HEK293 (cell line): ENCODE measurements around the gene NSL1.
A peak's percentile ranks its signal among the peaks of the same experiment; 100 is the strongest.

ENCODE experiments used
- BCL11B ChIP-seq: fragments of 450-650 bp; formaldehyde crosslinking; IDR thresholded peaks from 2 replicates; pipeline ENCODE4 v1.5.1; 2016; ENCODE audit warnings: low read depth, missing biosample characterization, missing genetic modification characterization
- FEZF1 ChIP-seq: fragments of 450-650 bp; formaldehyde crosslinking; IDR thresholded peaks from 2 replicates; pipeline ENCODE4 v1.5.1; 2016; ENCODE audit warnings: missing biosample characterization, missing genetic modification characterization
- GLIS1 ChIP-seq: fragments of 450-650 bp; formaldehyde crosslinking; IDR thresholded peaks from 2 replicates; pipeline ENCODE4 v1.5.1; 2016; ENCODE audit warnings: missing biosample characterization, missing genetic modification characterization
- OVOL3 ChIP-seq: fragments of 450-650 bp; formaldehyde crosslinking; IDR thresholded peaks from 2 replicates; pipeline ENCODE4 v1.5.1; 2016; ENCODE audit warnings: missing biosample characterization, missing genetic modification characterization
- PRDM1 ChIP-seq: fragments of 450-650 bp; formaldehyde crosslinking; IDR thresholded peaks from 2 replicates; pipeline ENCODE4; 2016; ENCODE audit warnings: missing biosample characterization, missing genetic modification characterization
- REPIN1 ChIP-seq: fragments of 450-650 bp; formaldehyde crosslinking; IDR thresholded peaks from 2 replicates; pipeline ENCODE4 v1.5.1; 2017; ENCODE audit warnings: missing biosample characterization, missing genetic modification characterization, low read depth
- SCRT1 ChIP-seq: fragments of 450-650 bp; formaldehyde crosslinking; IDR thresholded peaks from 2 replicates; pipeline ENCODE4 v1.5.1; 2016; ENCODE audit warnings: missing biosample characterization, missing genetic modification characterization, borderline replicate concordance
- ZBTB20 ChIP-seq: fragments of 450-650 bp; formaldehyde crosslinking; IDR thresholded peaks from 2 replicates; pipeline ENCODE4 v1.5.1; 2016; ENCODE audit warnings: missing biosample characterization, missing genetic modification characterization
- ZBTB7A ChIP-seq: fragments of 450-650 bp; formaldehyde crosslinking; IDR thresholded peaks from 2 replicates; pipeline ENCODE4 v1.5.1; 2016; ENCODE audit warnings: low read depth, missing biosample characterization, missing genetic modification characterization
- ZFP37 ChIP-seq: fragments of 450-650 bp; formaldehyde crosslinking; IDR thresholded peaks from 2 replicates; pipeline ENCODE4 v1.5.1; 2016; ENCODE audit warnings: missing biosample characterization, missing genetic modification characterization
- ZNF169 ChIP-seq: fragments of 450-650 bp; formaldehyde crosslinking; IDR thresholded peaks from 2 replicates; pipeline ENCODE4 v1.5.1; 2016; ENCODE audit warnings: missing biosample characterization, missing genetic modification characterization
- ZNF202 ChIP-seq: fragments of 450-650 bp; formaldehyde crosslinking; IDR thresholded peaks from 2 replicates; pipeline ENCODE4 v1.5.1; 2016; ENCODE audit warnings: missing biosample characterization, missing genetic modification characterization, borderline replicate concordance
- ZNF211 ChIP-seq: fragments of 450-650 bp; formaldehyde crosslinking; IDR thresholded peaks from 2 replicates; pipeline ENCODE4 v1.5.1; 2016; ENCODE audit warnings: low read depth, missing biosample characterization, missing genetic modification characterization
- ZNF366 ChIP-seq: fragments of 450-650 bp; formaldehyde crosslinking; conservative IDR thresholded peaks from 2 replicates; pipeline ENCODE4 v1.5.1; 2016; ENCODE audit warnings: missing biosample characterization, missing genetic modification characterization
- ZNF777 ChIP-seq: fragments of 450-650 bp; formaldehyde crosslinking; IDR thresholded peaks from 2 replicates; pipeline ENCODE4 v1.5.1; 2017; ENCODE audit warnings: missing biosample characterization, missing genetic modification characterization, borderline replicate concordance
- ZNF785 ChIP-seq: fragments of 450-650 bp; formaldehyde crosslinking; IDR thresholded peaks from 2 replicates; pipeline ENCODE4 v1.5.1; 2016; ENCODE audit warnings: missing biosample characterization, missing genetic modification characterization
- ZNF837 ChIP-seq: fragments of 450-650 bp; formaldehyde crosslinking; IDR thresholded peaks from 2 replicates; pipeline ENCODE4 v1.5.1; 2016; ENCODE audit warnings: missing biosample characterization, missing genetic modification characterization
- ZXDB ChIP-seq: fragments of 450-650 bp; formaldehyde crosslinking; IDR thresholded peaks from 2 replicates; pipeline ENCODE4 v1.5.1; 2016; ENCODE audit warnings: missing biosample characterization, missing genetic modification characterization
- TF ChIP-seq, protein P1 (sequence below): fragments of 450-650 bp; formaldehyde crosslinking; IDR thresholded peaks from 2 replicates; pipeline ENCODE4; 2016; ENCODE audit warnings: missing biosample characterization, missing genetic modification characterization
- TF ChIP-seq, protein P2 (sequence below): fragments of 450-650 bp; formaldehyde crosslinking; IDR thresholded peaks from 2 replicates; pipeline ENCODE4 v1.5.1; 2016; ENCODE audit warnings: missing biosample characterization, missing genetic modification characterization
- TF ChIP-seq, protein P3 (sequence below): fragments of 450-650 bp; formaldehyde crosslinking; IDR thresholded peaks from 2 replicates; pipeline ENCODE4 v1.5.1; 2017; ENCODE audit warnings: missing biosample characterization, missing genetic modification characterization
- TF ChIP-seq, protein P4 (sequence below): fragments of 450-650 bp; formaldehyde crosslinking; IDR thresholded peaks from 2 replicates; pipeline ENCODE4 v1.5.1; 2016; ENCODE audit warnings: missing biosample characterization, missing genetic modification characterization
- TF ChIP-seq, protein P5 (sequence below): fragments of 450-650 bp; formaldehyde crosslinking; IDR thresholded peaks from 2 replicates; pipeline ENCODE4 v1.5.1; 2016; ENCODE audit warnings: missing biosample characterization, missing genetic modification characterization
- TF ChIP-seq, protein P6 (sequence below): fragments of 450-650 bp; formaldehyde crosslinking; IDR thresholded peaks from 2 replicates; pipeline ENCODE4 v1.5.1; 2016; ENCODE audit warnings: missing biosample characterization, missing genetic modification characterization, borderline replicate concordance
- TF ChIP-seq, protein P7 (sequence below): fragments of 450-650 bp; formaldehyde crosslinking; IDR thresholded peaks from 2 replicates; pipeline ENCODE4 v1.5.1; 2016; ENCODE audit warnings: missing biosample characterization, missing genetic modification characterization

NSL1 gene

DNA sequence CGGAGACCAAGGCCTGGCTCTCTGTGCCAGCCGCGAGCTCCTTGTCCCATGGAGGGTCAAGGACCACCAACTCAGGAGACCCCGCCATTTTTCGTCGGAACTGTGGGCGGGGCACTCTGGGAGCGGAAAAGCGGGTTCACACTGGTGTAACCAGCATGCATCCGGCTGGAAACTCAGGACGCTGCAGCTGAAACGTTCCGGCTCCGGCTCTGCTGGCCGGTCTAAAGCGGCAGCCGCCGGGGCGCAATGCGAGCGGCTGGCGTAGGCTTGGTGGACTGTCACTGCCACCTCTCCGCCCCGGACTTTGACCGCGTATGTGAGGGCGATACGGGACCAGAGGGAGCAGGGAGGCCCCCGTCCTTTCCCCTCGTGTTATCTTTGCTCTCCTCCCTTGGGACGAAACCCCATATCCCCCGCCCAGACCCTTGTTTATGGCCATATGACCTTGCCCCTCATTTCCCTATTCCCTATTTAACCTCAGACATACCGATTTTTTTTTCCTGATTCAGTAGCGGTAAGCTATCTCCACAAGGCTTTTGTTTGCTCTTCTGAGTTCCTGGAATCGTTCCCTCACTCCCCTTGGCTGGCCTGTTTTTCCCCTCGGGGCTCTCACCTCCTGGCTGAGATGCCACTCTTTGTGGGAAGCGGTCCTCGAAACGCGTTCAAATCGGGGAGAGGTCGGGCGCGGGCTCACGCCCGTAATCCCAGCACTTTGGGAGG is at the start of gene NSL1, which contains the start of gene TATDN3 (continued):
- TF ChIP-seq, protein P1, sequence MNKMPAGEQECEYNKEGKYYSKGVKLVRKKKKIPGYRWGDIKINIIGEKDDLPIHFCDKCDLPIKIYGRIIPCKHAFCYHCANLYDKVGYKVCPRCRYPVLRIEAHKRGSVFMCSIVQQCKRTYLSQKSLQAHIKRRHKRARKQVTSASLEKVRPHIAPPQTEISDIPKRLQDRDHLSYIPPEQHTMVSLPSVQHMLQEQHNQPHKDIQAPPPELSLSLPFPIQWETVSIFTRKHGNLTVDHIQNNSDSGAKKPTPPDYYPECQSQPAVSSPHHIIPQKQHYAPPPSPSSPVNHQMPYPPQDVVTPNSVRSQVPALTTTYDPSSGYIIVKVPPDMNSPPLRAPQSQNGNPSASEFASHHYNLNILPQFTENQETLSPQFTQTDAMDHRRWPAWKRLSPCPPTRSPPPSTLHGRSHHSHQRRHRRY, result 0 out of 2 replicates have a peak, but pooled peaks have one; percentile 53
- TF ChIP-seq ZNF211 (tag by site-specific recombination) (no peak), GLIS1 (tag by site-specific recombination) (0 out of 2 replicates have a peak, but pooled peaks have one; percentile 16), PRDM1 (no peak), ZXDB (tag by site-specific recombination) (peak; percentile 98), FEZF1 (tag by site-specific recombination) (peak; percentile 54; the same call in 1 of the 2 replicates), SCRT1 (no peak), ZFP37 (tag by site-specific recombination) (peak; percentile 96), ZNF366 (tag by site-specific recombination) (no peak), ZNF837 (tag by site-specific recombination) (peak; percentile 60; the same call in 1 of the 2 replicates), ZNF777 (tag by site-specific recombination) (peak; percentile 85; the same call in 1 of the 2 replicates), OVOL3 (tag by site-specific recombination) (peak; percentile 98), ZNF169 (tag by site-specific recombination) (no peak), ZNF785 (tag by site-specific recombination) (no peak), ZNF202 (tag by site-specific recombination) (no peak), ZBTB7A (tag by site-specific recombination) (peak; percentile 99), BCL11B (peak; percentile 81), REPIN1 (peak; percentile 90), ZBTB20 (tag by site-specific recombination) (peak; percentile 93)
- TF ChIP-seq, protein P2, sequence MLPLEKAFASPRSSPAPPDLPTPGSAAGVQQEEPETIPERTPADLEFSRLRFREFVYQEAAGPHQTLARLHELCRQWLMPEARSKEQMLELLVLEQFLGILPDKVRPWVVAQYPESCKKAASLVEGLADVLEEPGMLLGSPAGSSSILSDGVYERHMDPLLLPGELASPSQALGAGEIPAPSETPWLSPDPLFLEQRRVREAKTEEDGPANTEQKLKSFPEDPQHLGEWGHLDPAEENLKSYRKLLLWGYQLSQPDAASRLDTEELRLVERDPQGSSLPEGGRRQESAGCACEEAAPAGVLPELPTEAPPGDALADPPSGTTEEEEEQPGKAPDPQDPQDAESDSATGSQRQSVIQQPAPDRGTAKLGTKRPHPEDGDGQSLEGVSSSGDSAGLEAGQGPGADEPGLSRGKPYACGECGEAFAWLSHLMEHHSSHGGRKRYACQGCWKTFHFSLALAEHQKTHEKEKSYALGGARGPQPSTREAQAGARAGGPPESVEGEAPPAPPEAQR, result peak; percentile 74; the same call in 1 of the 2 replicates
- TF ChIP-seq, protein P3, sequence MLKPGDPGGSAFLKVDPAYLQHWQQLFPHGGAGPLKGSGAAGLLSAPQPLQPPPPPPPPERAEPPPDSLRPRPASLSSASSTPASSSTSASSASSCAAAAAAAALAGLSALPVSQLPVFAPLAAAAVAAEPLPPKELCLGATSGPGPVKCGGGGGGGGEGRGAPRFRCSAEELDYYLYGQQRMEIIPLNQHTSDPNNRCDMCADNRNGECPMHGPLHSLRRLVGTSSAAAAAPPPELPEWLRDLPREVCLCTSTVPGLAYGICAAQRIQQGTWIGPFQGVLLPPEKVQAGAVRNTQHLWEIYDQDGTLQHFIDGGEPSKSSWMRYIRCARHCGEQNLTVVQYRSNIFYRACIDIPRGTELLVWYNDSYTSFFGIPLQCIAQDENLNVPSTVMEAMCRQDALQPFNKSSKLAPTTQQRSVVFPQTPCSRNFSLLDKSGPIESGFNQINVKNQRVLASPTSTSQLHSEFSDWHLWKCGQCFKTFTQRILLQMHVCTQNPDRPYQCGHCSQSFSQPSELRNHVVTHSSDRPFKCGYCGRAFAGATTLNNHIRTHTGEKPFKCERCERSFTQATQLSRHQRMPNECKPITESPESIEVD (tag by site-specific recombination), result no peak; the same call in 1 of the 2 replicates
- TF ChIP-seq, protein P4, sequence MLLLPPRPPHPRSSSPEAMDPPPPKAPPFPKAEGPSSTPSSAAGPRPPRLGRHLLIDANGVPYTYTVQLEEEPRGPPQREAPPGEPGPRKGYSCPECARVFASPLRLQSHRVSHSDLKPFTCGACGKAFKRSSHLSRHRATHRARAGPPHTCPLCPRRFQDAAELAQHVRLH, result peak; percentile 92
- TF ChIP-seq, protein P5, sequence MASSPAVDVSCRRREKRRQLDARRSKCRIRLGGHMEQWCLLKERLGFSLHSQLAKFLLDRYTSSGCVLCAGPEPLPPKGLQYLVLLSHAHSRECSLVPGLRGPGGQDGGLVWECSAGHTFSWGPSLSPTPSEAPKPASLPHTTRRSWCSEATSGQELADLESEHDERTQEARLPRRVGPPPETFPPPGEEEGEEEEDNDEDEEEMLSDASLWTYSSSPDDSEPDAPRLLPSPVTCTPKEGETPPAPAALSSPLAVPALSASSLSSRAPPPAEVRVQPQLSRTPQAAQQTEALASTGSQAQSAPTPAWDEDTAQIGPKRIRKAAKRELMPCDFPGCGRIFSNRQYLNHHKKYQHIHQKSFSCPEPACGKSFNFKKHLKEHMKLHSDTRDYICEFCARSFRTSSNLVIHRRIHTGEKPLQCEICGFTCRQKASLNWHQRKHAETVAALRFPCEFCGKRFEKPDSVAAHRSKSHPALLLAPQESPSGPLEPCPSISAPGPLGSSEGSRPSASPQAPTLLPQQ (tag by site-specific recombination), result peak; percentile 90
- TF ChIP-seq, protein P6, sequence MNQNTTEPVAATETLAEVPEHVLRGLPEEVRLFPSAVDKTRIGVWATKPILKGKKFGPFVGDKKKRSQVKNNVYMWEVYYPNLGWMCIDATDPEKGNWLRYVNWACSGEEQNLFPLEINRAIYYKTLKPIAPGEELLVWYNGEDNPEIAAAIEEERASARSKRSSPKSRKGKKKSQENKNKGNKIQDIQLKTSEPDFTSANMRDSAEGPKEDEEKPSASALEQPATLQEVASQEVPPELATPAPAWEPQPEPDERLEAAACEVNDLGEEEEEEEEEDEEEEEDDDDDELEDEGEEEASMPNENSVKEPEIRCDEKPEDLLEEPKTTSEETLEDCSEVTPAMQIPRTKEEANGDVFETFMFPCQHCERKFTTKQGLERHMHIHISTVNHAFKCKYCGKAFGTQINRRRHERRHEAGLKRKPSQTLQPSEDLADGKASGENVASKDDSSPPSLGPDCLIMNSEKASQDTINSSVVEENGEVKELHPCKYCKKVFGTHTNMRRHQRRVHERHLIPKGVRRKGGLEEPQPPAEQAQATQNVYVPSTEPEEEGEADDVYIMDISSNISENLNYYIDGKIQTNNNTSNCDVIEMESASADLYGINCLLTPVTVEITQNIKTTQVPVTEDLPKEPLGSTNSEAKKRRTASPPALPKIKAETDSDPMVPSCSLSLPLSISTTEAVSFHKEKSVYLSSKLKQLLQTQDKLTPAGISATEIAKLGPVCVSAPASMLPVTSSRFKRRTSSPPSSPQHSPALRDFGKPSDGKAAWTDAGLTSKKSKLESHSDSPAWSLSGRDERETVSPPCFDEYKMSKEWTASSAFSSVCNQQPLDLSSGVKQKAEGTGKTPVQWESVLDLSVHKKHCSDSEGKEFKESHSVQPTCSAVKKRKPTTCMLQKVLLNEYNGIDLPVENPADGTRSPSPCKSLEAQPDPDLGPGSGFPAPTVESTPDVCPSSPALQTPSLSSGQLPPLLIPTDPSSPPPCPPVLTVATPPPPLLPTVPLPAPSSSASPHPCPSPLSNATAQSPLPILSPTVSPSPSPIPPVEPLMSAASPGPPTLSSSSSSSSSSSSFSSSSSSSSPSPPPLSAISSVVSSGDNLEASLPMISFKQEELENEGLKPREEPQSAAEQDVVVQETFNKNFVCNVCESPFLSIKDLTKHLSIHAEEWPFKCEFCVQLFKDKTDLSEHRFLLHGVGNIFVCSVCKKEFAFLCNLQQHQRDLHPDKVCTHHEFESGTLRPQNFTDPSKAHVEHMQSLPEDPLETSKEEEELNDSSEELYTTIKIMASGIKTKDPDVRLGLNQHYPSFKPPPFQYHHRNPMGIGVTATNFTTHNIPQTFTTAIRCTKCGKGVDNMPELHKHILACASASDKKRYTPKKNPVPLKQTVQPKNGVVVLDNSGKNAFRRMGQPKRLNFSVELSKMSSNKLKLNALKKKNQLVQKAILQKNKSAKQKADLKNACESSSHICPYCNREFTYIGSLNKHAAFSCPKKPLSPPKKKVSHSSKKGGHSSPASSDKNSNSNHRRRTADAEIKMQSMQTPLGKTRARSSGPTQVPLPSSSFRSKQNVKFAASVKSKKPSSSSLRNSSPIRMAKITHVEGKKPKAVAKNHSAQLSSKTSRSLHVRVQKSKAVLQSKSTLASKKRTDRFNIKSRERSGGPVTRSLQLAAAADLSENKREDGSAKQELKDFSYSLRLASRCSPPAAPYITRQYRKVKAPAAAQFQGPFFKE, result no peak
- TF ChIP-seq, protein P7, sequence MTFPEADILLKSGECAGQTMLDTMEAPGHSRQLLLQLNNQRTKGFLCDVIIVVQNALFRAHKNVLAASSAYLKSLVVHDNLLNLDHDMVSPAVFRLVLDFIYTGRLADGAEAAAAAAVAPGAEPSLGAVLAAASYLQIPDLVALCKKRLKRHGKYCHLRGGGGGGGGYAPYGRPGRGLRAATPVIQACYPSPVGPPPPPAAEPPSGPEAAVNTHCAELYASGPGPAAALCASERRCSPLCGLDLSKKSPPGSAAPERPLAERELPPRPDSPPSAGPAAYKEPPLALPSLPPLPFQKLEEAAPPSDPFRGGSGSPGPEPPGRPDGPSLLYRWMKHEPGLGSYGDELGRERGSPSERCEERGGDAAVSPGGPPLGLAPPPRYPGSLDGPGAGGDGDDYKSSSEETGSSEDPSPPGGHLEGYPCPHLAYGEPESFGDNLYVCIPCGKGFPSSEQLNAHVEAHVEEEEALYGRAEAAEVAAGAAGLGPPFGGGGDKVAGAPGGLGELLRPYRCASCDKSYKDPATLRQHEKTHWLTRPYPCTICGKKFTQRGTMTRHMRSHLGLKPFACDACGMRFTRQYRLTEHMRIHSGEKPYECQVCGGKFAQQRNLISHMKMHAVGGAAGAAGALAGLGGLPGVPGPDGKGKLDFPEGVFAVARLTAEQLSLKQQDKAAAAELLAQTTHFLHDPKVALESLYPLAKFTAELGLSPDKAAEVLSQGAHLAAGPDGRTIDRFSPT (tag by site-specific recombination), result peak; percentile 80; the same call in 1 of the 2 replicates
